Medulla oblongata (tissue), 1 donor: ENCODE results near the gene ZNF398.

Experiments
- DNase-seq: peaks from one replicate; pipeline ENCODE4 v3.0.0-alpha.2; 2015; ENCODE audit errors: extremely low spot score

The ZNF398 gene

GRCh38 chr7:149226840-149227494, 79.7 kb downstream of the ZNF398 start:
- no peak for DNase-seq

GRCh38 chr7:149228831-149229471, 81.7 kb downstream of the ZNF398 start:
- no peak for DNase-seq

GRCh38 chr7:149229526-149229925, 82.3 kb downstream of the ZNF398 start:
- no peak for DNase-seq

GRCh38 chr7:149232362-149232761, 85.1 kb downstream of the ZNF398 start:
- no peak for DNase-seq
